Measurements from ENCODE around the gene PCDHA3. TPM values are rescaled to one million over a fixed set of nuclear protein-coding genes. Genes with fewer than 3 reads are reported as not detected.

The PCDHA3 gene
- total and polyA plus RNA-seq, 2 of the 8 experiments (the other 6 are each of a cell fraction or from before 2014, with no cell fraction given) = 0.48 to 0.67 TPM

DNA sequence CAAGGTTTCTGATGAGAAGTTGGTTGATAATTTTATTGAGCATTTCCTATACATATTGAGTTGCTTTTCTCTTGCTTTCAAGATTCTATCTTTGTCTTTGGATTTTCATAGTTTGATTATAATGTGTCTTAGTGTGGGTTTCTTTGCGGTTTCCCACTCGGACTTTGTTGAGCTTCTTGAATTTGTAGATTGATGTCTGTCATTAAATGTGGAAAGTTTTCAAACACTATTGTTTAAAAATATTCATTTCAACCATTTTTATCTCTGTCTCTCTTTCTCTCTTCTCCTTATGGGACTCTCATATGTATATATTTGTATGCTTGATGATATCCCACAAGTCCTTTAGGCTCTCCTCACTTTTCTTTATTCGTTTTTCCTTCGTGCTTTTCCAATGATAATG lies 33.4 kb upstream of the PCDHA3 start (continued):
- TF ChIP-seq, protein P1, sequence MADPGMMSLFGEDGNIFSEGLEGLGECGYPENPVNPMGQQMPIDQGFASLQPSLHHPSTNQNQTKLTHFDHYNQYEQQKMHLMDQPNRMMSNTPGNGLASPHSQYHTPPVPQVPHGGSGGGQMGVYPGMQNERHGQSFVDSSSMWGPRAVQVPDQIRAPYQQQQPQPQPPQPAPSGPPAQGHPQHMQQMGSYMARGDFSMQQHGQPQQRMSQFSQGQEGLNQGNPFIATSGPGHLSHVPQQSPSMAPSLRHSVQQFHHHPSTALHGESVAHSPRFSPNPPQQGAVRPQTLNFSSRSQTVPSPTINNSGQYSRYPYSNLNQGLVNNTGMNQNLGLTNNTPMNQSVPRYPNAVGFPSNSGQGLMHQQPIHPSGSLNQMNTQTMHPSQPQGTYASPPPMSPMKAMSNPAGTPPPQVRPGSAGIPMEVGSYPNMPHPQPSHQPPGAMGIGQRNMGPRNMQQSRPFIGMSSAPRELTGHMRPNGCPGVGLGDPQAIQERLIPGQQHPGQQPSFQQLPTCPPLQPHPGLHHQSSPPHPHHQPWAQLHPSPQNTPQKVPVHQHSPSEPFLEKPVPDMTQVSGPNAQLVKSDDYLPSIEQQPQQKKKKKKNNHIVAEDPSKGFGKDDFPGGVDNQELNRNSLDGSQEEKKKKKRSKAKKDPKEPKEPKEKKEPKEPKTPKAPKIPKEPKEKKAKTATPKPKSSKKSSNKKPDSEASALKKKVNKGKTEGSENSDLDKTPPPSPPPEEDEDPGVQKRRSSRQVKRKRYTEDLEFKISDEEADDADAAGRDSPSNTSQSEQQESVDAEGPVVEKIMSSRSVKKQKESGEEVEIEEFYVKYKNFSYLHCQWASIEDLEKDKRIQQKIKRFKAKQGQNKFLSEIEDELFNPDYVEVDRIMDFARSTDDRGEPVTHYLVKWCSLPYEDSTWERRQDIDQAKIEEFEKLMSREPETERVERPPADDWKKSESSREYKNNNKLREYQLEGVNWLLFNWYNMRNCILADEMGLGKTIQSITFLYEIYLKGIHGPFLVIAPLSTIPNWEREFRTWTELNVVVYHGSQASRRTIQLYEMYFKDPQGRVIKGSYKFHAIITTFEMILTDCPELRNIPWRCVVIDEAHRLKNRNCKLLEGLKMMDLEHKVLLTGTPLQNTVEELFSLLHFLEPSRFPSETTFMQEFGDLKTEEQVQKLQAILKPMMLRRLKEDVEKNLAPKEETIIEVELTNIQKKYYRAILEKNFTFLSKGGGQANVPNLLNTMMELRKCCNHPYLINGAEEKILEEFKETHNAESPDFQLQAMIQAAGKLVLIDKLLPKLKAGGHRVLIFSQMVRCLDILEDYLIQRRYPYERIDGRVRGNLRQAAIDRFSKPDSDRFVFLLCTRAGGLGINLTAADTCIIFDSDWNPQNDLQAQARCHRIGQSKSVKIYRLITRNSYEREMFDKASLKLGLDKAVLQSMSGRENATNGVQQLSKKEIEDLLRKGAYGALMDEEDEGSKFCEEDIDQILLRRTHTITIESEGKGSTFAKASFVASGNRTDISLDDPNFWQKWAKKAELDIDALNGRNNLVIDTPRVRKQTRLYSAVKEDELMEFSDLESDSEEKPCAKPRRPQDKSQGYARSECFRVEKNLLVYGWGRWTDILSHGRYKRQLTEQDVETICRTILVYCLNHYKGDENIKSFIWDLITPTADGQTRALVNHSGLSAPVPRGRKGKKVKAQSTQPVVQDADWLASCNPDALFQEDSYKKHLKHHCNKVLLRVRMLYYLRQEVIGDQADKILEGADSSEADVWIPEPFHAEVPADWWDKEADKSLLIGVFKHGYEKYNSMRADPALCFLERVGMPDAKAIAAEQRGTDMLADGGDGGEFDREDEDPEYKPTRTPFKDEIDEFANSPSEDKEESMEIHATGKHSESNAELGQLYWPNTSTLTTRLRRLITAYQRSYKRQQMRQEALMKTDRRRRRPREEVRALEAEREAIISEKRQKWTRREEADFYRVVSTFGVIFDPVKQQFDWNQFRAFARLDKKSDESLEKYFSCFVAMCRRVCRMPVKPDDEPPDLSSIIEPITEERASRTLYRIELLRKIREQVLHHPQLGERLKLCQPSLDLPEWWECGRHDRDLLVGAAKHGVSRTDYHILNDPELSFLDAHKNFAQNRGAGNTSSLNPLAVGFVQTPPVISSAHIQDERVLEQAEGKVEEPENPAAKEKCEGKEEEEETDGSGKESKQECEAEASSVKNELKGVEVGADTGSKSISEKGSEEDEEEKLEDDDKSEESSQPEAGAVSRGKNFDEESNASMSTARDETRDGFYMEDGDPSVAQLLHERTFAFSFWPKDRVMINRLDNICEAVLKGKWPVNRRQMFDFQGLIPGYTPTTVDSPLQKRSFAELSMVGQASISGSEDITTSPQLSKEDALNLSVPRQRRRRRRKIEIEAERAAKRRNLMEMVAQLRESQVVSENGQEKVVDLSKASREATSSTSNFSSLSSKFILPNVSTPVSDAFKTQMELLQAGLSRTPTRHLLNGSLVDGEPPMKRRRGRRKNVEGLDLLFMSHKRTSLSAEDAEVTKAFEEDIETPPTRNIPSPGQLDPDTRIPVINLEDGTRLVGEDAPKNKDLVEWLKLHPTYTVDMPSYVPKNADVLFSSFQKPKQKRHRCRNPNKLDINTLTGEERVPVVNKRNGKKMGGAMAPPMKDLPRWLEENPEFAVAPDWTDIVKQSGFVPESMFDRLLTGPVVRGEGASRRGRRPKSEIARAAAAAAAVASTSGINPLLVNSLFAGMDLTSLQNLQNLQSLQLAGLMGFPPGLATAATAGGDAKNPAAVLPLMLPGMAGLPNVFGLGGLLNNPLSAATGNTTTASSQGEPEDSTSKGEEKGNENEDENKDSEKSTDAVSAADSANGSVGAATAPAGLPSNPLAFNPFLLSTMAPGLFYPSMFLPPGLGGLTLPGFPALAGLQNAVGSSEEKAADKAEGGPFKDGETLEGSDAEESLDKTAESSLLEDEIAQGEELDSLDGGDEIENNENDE (IDR thresholded peaks at IDR 0.05; ENCODE audit: insufficient replicate concordance, low read length) = no peak
- TF ChIP-seq KDM5A (IDR thresholded peaks at IDR 0.05; ENCODE audit: low read length) = no peak
- TF ChIP-seq MAFK (IDR thresholded peaks at IDR 0.05; ENCODE audit: low read depth, low read length) = no peak
- no peak for TF ChIP-seq CREB1 (IDR thresholded peaks at IDR 0.05)
- no peak for TF ChIP-seq SAP30 (IDR thresholded peaks at IDR 0.05; ENCODE audit: insufficient read depth, insufficient replicate concordance, low read length)
- no peak for TF ChIP-seq SIX5 (IDR thresholded peaks at IDR 0.05; ENCODE audit: low read depth, low read length)
- no peak for TF ChIP-seq JUN (IDR thresholded peaks at IDR 0.05; ENCODE audit: low read depth, low read length)
